ENCODE measurements around the gene ZNF766. TPM values are rescaled to one million over a fixed set of nuclear protein-coding genes. Genes with fewer than 3 reads are reported as not detected.
"Not testable (repeated sequence)": the region's sequence is repeated elsewhere in the genome, so short reads cannot be mapped to it uniquely, and the experiment has no call there.

The ZNF766 gene
- total RNA-seq, 2 experiments from 2014 or later, result 18.9 to 23.7 TPM

DNA sequence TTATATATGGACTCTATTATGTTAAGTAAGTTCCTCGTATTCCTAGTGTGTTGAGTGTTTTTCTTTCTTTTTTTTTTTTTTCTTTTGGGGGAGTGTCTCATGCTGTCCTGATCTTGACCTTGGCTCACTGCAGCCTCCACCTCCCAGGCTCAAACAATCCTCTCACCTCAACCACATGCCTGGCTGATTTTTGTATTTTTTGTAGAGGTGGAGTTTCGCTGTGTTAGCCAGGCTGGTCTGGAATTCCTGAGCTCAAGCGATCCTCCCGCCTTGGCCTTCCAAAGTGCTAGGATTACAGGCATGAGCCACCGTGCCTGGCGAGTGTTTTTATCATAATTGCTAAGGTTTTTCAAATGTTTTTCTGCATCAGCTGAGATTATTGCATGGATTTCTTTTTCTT is 16.9 kb downstream of the ZNF766 start:
- ChIA-PET CTCF (no interaction called here), POLR2A (no interaction called here)
- Mint-ChIP-seq H3K36me3 (ENCODE audit: low read depth) (peaks cover 95% of the 10 kb centered on the region), H3K9me3 (ENCODE audit: insufficient read depth) (peaks cover 44% of the 10 kb centered on the region), H3K4me1 (ENCODE audit: low read depth) (no peaks in the 10 kb centered on the region), H3K27ac (no peak overlapping the region), H3K4me3 (no peak overlapping the region), H3K27me3 (ENCODE audit: low read depth) (no peaks in the 10 kb centered on the region)
- ATAC-seq, result no peak
- DNase-seq, result no peak

DNA sequence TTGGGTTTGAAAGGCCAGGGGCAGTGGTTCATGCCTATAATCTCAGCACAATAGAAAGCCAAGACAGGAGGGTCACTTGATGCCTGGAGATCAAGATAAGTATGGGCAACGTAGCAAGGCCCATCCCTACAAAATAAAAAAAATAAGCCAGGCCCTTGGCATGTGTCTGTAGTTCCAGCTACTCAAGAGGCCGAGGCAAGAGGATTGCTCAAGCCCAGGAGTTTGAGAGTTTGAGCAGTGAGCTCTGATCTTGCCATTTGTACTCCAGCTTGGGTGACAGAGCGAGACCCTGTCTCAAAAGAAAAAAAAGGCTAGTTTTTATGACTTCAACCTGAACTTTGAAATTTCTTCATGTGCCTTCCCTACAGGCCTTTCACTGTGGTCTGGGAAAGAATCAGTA is 22.4 kb downstream of the ZNF766 start:
- no peak for DNase-seq
- H3K4me1 Mint-ChIP-seq (ENCODE audit: low read depth), result peaks cover 2% of the 10 kb centered on the region
- H3K27ac Mint-ChIP-seq, result no peak overlapping the region
- ChIA-PET POLR2A (interaction anchor here (0.7 kb wide), 1 partner anchor 359 kb away, joined by 3 read pairs; no protein-coding TSS in a partner anchor), CTCF (no interaction called here)
- H3K27me3 Mint-ChIP-seq (ENCODE audit: low read depth), result no peaks in the 10 kb centered on the region
- peaks cover 43% of the 10 kb centered on the region for H3K9me3 Mint-ChIP-seq (ENCODE audit: insufficient read depth)
- H3K4me3 Mint-ChIP-seq, result no peak overlapping the region
- peaks cover 79% of the 10 kb centered on the region for H3K36me3 Mint-ChIP-seq (ENCODE audit: low read depth)
- no peak for ATAC-seq

DNA sequence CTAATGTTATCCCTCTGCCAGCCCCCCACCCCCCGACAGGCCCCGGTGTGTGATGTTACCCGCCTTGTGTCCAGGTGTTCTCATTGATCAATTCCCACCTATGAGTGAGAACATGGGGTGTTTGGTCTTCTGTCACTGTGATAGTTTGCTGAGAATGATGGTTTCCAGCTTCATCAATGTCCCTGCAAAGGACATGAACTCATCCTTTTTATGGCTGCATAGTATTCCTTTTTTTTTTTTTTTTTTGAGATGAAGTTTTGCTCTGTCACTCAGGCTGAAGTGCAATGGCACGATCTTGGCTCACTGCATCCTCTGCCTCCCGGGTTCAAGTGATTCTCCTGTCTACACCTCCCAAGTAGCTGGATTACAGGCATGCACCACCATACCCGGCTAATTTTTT is 23.6 kb downstream of the ZNF766 start:
- peaks cover 76% of the 10 kb centered on the region for H3K36me3 Mint-ChIP-seq (ENCODE audit: low read depth)

DNA sequence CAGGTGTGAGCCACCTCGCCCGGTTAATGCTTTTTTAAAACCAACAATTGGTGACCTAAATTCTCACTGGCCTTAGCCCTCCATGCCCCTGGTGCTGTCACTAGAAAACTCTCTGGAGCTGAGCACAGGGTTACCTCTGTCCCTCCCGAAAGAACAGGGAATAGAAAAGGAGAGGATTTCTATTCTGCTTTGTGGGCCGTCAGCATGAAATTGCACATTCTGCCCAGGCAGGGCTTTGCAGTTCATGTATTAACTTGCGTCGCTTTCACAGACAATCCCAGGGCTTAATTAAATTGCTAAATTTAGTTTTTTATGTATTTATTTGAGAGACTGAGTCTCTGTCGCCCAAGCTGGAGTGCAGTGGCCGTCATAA is 27.0 kb downstream of the ZNF766 start:
- ATAC-seq (no peak), DNase-seq (no peak)
- Mint-ChIP-seq H3K9me3 (ENCODE audit: insufficient read depth) (peaks cover 37% of the 10 kb centered on the region), H3K27ac (peak overlapping the region; percentile 67), H3K4me3 (peak overlapping the region; percentile 79), H3K4me1 (ENCODE audit: low read depth) (peaks cover 16% of the 10 kb centered on the region), H3K36me3 (ENCODE audit: low read depth) (peaks cover 79% of the 10 kb centered on the region), H3K27me3 (ENCODE audit: low read depth) (no peaks in the 10 kb centered on the region)
- CTCF ChIA-PET, result no interaction called here
- POLR2A ChIA-PET, result interaction anchor here (0.5 kb wide), 1 partner anchor 32 kb away, joined by 7 read pairs; no protein-coding TSS in a partner anchor

More for the DNA sequence above, 23.6 kb downstream of the ZNF766 start:
- DNase-seq; H3K27ac Mint-ChIP-seq; ATAC-seq; H3K4me3 Mint-ChIP-seq; POLR2A ChIA-PET; H3K27me3 Mint-ChIP-seq (ENCODE audit: low read depth); CTCF ChIA-PET: not testable (repeated sequence)
- Mint-ChIP-seq H3K9me3 (ENCODE audit: insufficient read depth) (peaks cover 36% of the 10 kb centered on the region), H3K4me1 (ENCODE audit: low read depth) (peaks cover 11% of the 10 kb centered on the region)

DNA sequence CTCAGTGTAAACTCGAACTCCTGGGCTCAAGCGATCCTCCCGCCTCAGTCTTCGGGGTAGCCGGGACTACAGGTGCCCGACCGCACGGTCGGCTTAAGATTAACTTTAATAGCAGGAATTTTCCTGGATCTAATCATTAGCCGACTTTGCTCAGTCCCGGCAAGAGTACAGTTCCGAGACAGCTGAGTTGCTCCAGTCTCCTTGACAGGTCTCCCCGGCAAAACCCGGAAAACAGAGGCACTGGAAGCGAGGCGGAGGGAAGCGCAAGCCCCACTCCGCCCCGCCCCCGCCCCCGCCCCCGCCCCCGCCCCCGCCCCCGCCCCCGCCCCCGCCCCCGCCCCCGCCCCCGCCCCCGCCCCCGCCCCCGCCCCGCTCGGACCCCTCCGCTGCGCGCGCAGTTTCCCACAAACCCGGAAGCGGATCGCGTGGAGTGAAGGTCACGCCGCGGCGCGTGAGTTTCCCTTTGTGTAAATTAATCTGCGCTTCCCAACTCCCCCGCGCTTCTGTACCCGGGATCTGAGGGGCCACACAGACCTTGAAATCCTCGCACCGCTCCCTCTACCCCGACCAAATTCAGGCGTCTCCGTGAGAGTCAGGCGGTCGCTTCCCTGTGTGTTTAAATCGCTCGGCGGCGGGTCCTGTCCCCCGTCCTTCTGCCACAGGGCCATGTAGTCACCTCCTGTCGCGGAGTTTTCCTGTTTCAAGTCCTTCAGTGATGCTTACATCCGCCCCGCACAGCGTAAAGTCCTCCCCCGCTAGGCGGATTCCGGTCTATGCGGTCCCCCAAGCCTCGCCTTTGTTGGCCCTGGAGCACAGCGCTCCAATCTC is 27.6 kb downstream of the ZNF766 start, which contains the start of gene ZNF480:
TSS of gene ZNF480 (plus strand) at position 397 of the 828 bp plus-strand sequence. CDS start 3,244 bp downstream, outside the sequence.
- CTCF ChIA-PET, result no interaction called here
- peak within 1 kb of the TSS; percentile 88 for H3K4me3 Mint-ChIP-seq
- peaks cover 38% of the 10 kb centered on the region for H3K9me3 Mint-ChIP-seq (ENCODE audit: insufficient read depth)
- ATAC-seq (peak; percentile 89), DNase-seq (peak; percentile 88)
- POLR2A ChIA-PET, result interaction anchor here (0.5 kb wide), 1 partner anchor 32 kb away, joined by 7 read pairs; no protein-coding TSS in a partner anchor
- no peaks in the 10 kb centered on the region for H3K27me3 Mint-ChIP-seq (ENCODE audit: low read depth)
- H3K4me1 Mint-ChIP-seq (ENCODE audit: low read depth), result peaks cover 16% of the 10 kb centered on the region
- peaks cover 79% of the 10 kb centered on the region for H3K36me3 Mint-ChIP-seq (ENCODE audit: low read depth)
- peak within 1 kb of the TSS; percentile 93 for H3K27ac Mint-ChIP-seq

DNA sequence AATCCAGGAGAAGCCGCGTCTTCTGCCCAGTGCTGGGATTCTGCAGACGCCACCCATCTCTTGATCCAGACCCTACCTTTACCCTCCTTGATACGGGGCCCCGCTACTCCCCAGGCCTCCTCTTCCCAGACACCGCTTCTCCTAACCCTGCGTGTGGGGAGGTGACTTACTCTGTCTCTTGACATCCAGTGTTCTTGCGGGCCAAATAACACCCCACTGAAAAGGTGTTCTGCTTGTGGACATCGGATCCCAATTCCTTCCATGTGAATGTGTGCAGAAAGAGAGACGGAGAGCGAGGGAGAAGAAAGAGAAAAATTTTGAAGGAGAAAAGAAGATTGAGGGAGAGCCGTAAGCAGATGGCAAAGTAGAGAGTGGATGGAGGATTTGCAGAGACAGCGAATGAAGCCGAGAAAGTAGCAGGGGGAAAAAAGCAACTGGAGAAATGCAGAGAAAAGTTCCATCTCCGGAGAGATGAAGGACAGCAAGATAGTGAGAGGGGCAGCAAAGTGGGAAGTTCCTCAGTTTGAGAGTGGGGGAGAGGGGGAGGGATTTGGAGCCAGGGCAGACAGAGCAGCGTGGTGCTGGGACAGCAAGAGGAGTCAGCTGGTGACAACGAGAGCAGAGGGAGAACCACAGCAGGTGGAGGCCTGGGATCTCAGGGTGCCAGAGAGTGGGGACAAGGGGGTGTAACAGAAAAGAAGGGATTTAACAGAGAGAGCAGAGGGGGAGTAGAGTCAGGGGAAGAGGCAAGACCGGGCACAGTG is 28.4 kb downstream of the ZNF766 start:
- ChIA-PET CTCF (no interaction called here), POLR2A (no interaction called here)
- Mint-ChIP-seq H3K4me1 (ENCODE audit: low read depth) (peaks cover 16% of the 10 kb centered on the region), H3K36me3 (ENCODE audit: low read depth) (peaks cover 80% of the 10 kb centered on the region), H3K4me3 (peak overlapping the region; percentile 88), H3K9me3 (ENCODE audit: insufficient read depth) (peaks cover 33% of the 10 kb centered on the region), H3K27me3 (ENCODE audit: low read depth) (no peaks in the 10 kb centered on the region), H3K27ac (peak overlapping the region; percentile 93)
- DNase-seq, result no peak
- no peak for ATAC-seq

DNA sequence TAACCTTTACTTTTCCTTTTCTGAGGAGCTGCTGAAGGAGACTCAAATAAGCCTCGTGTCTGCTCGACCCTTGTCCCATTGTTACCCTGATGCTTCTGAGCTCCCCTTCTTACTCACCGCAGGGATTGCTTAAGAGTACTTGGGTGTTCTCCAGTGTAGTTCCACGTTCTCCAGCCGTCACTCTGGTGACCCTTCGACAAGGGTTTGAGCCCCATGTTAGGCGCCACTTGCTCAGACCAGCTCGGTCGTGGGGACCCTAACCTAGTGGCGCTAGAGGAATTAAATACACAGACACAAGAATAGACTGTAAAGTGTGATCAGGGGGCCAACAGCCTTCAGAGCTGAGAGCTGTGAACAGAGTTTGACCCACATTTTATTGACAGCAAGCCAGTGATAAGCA is 37.9 kb downstream of the ZNF766 start:
- POLR2A ChIA-PET, result no interaction called here
- Mint-ChIP-seq H3K9me3 (ENCODE audit: insufficient read depth) (peaks cover 60% of the 10 kb centered on the region), H3K27ac (no peak overlapping the region), H3K4me1 (ENCODE audit: low read depth) (no peaks in the 10 kb centered on the region), H3K36me3 (ENCODE audit: low read depth) (peaks cover 85% of the 10 kb centered on the region), H3K27me3 (ENCODE audit: low read depth) (no peaks in the 10 kb centered on the region), H3K4me3 (no peak overlapping the region)
- ATAC-seq (no peak), DNase-seq (peak; percentile 22)
- CTCF ChIA-PET, result no interaction called here

DNA sequence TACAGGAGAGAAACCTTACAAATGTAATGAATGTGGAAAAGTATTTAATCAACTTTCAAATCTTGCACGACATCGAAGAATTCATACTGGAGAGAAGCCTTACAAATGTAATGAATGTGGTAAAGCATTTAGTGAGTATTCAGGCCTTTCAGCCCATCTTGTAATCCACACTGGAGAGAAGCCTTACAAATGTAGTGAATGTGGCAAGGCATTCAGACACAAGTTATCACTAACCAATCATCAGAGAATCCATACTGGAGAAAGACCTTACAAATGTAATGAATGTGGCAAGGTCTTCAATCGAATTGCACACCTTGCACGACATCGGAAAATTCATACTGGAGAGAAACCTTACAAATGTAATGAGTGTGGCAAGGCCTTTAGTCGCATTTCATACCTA is 53.0 kb downstream of the ZNF766 start:
- H3K27ac Mint-ChIP-seq, result no peak overlapping the region
- CTCF ChIA-PET, result no interaction called here
- no peaks in the 10 kb centered on the region for H3K27me3 Mint-ChIP-seq (ENCODE audit: low read depth)
- H3K4me1 Mint-ChIP-seq (ENCODE audit: low read depth), result no peaks in the 10 kb centered on the region
- peaks cover 78% of the 10 kb centered on the region for H3K9me3 Mint-ChIP-seq (ENCODE audit: insufficient read depth)
- H3K4me3 Mint-ChIP-seq, result no peak overlapping the region
- ATAC-seq (no peak), DNase-seq (no peak)
- H3K36me3 Mint-ChIP-seq (ENCODE audit: low read depth), result peaks cover 71% of the 10 kb centered on the region
- POLR2A ChIA-PET, result no interaction called here

DNA sequence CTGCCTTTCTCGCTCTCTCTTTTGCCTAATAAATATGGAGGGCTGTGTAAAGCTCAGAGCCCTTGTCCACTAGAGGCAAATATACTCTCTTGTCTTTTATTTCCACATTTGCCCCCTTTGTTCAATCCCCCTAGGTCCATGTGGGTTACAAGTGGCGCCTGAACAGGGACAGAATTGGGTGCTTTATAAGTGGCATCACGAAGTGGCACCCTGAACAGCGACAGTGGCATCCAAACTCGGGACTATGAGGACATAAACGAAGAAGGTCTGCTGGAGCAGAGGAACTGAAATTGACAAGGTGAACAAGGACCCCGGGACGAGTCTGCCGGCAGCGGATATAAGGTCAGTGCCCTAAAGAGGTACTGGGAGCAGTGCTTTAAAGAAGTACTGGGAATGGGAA is 62.4 kb downstream of the ZNF766 start:
- no peak overlapping the region for H3K27ac Mint-ChIP-seq
- no peak overlapping the region for H3K4me3 Mint-ChIP-seq
- no peaks in the 10 kb centered on the region for H3K27me3 Mint-ChIP-seq (ENCODE audit: low read depth)
- ChIA-PET POLR2A (no interaction called here), CTCF (no interaction called here)
- peaks cover 15% of the 10 kb centered on the region for H3K36me3 Mint-ChIP-seq (ENCODE audit: low read depth)
- ATAC-seq (no peak), DNase-seq (no peak)
- H3K4me1 Mint-ChIP-seq (ENCODE audit: low read depth), result peaks cover 8% of the 10 kb centered on the region
- peaks cover 46% of the 10 kb centered on the region for H3K9me3 Mint-ChIP-seq (ENCODE audit: insufficient read depth)

DNA sequence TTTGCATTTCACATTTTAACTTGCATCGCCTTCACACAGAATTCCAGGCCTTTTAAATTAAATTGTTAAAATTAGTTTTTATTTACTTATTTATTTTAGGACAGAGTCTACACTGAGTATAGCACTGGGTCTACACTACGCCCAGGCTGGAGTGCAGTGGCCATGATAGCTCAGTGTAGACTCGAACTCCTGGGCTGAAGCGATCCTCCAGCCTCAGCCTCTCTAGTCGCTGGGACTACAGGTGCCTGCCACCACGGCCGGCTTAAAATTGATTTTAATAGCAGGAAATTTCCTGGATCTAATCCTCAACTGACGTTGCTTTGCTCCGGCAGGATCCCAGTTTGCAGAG is 66.4 kb downstream of the ZNF766 start:
- Mint-ChIP-seq H3K4me1 (ENCODE audit: low read depth) (peaks cover 13% of the 10 kb centered on the region), H3K27me3 (ENCODE audit: low read depth) (no peaks in the 10 kb centered on the region), H3K4me3 (peak overlapping the region; percentile 97), H3K9me3 (ENCODE audit: insufficient read depth) (peaks cover 39% of the 10 kb centered on the region), H3K27ac (peak overlapping the region; percentile 99), H3K36me3 (ENCODE audit: low read depth) (peaks cover 37% of the 10 kb centered on the region)
- DNase-seq (no peak), ATAC-seq (peak; percentile 41)
- CTCF ChIA-PET, result interaction anchor here (0.6 kb wide), 1 partner anchor 11 kb away, joined by 4 read pairs; no protein-coding TSS in a partner anchor
- POLR2A ChIA-PET, result interaction anchor here (0.6 to 1.0 kb wide), 5 partner anchors 11 to 432 kb away, joined by 3 to 5 read pairs (median 3); partner anchors contain the start of gene ZNF880

DNA sequence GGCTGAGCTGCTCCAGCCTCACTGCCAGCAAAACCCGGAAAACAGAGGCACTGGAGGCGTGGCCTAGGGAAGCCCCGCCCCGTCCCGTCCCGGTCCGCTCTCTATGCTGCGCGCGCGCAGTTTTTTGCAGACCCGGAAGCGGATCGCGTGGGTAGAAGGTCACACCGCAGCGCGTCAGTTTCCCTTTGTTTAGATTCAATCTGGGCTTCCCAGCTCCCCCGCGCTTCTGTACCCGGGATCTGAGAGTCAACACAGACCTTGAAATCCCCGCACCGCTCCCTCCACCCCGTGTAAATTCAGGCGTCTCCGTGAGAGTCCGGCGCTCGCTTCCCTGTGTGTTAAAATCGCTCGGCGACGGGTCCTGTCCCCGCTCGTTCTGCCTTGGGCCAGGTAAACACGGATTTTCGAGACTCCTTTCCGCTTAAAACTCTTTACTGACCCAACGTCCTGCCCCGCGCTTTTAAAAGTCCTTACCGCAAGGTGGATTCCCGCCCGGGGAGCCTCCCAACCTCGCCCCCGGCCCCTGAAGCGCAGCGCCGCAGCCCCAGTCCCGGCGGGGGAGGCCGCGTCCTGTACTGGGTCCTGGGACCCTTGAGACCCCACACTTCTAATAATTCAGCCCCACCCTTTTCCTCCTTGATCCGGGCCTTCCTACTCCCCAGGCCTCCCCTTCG is 66.9 kb downstream of the ZNF766 start, which contains the start of gene ZNF610:
TSS of gene ZNF610 (plus strand) at position 127 of the 674 bp plus-strand sequence. CDS start 12,930 bp downstream, outside the sequence.
- ATAC-seq (peak; percentile 95), DNase-seq (peak; percentile 93)
- Mint-ChIP-seq H3K4me1 (ENCODE audit: low read depth) (peaks cover 13% of the 10 kb centered on the region), H3K4me3 (peak within 1 kb of the TSS; percentile 97), H3K27me3 (ENCODE audit: low read depth) (no peaks in the 10 kb centered on the region), H3K9me3 (ENCODE audit: insufficient read depth) (peaks cover 34% of the 10 kb centered on the region), H3K27ac (peak within 1 kb of the TSS; percentile 99), H3K36me3 (ENCODE audit: low read depth) (peaks cover 39% of the 10 kb centered on the region)
- POLR2A ChIA-PET, result interaction anchor here (0.7 to 1.0 kb wide), 4 partner anchors 11 to 191 kb away, joined by 3 to 5 read pairs (median 3); partner anchors contain the start of gene ZNF880
- CTCF ChIA-PET, result interaction anchor here (0.6 kb wide), 1 partner anchor 12 kb away, joined by 4 read pairs; no protein-coding TSS in a partner anchor
